ENCODE measurements around the gene RAI2.

The RAI2 gene

DNA sequence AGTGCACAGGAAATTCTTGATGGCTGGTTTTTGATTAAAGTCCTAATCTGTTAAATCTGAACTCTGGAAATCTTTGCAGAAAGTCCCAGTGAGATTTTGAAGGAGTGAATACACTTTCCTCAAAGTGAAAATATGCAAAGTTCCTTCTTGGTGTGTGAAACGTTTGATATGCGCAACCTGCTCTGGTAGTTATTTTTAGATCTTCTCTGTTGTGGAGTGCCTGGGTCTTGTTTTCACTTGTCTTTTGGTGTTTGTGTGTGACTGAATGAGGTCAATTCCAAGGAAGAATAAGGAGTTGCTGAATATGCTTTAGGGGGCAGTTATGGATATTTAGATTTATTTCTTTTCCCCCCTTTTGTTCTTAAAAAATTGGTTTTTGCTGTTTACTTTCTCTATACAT lies 82.1 kb downstream of the RAI2 start:
- no peak for DNase-seq

DNA sequence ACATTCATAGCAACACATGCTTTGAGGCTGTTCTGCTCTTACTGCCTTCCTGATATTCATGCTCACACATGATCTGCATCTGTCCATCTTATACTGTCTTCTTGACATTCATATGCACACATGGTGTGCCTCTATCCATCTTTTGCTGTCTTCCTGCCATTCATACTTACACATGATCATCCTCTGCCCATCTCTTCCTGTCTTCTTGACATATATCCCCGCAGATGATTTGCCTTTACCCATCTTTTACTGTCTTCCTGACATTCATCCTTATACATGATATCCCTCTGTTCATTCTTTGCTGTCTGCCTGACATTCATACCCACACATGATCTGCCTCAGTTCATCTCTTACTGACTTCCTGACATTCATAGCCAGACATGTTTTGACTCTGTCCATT lies 87.0 kb downstream of the RAI2 start:
- DNase-seq: no peak

DNA sequence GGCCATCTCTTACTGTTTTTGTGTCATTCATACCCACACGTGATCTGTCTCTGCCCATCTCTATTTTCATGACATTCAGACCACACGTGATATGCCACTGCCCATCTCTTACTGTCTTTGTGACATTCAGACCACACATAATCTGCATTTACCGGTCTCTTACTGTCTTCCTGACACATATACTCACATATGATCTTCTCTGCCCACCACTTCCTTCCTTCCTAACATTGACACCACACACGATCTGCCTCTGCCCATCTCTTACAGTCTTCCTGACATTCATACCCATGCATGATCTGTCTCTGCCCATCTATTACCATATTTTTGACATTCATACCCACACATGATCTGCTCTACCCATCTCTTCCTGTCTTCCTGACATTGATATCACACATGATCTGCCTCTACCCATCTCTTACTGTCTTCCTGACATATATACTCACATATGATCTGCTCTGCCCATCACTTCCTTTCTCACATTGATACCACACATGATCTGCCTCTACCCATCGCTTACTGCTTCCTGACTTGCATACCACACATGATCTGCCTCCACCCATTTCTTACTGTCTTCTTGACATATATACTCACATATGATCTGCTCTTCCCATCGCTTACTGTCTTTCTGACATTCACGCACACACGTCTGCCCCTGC lies 87.7 kb downstream of the RAI2 start:
- DNase-seq: no peak

DNA sequence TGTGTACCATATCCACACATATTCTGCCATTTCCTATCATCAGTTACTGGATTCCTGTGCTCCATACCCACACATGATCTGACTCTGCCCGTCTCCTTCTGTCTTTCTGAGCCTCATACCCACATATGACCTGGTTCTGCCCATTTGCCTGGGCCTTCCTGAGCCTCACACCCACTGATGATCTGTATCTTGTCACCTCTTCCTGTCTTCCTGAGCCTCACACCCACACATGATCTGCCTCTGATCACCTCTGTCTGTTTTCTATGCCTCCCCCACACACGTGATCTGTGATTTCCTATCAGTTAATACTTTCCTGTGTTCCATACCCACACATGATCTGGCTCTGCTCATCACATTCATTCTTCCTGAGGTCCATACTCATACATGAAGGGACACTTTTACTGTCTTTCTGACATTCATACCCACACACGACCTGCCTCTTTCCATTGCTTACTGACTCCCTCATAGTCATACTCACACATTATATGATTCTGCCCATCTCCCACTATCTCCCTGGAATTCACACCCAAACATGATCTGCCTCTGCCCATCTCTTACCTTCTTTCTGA lies 91.3 kb downstream of the RAI2 start:
- no peak for DNase-seq

DNA sequence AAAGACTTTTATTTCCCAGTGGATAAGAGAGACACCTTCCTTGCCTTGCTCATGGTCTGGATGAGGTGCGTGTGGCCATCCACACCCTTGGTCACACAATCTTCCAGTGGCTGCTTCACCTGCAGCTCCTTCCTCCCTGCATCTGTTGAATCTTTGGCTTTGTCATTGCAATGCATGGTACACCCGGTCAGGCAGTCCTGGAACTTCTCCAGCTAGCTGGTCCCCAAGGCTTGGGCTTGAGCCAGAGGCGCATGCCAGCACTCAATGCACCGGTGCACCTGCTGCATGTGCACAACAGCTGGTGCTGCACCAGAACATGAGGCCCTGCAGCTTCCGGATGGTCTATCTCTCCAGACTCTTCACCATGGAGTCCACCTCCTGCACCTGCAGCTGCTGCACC lies 92.1 kb downstream of the RAI2 start:
- DNase-seq: no peak

DNA sequence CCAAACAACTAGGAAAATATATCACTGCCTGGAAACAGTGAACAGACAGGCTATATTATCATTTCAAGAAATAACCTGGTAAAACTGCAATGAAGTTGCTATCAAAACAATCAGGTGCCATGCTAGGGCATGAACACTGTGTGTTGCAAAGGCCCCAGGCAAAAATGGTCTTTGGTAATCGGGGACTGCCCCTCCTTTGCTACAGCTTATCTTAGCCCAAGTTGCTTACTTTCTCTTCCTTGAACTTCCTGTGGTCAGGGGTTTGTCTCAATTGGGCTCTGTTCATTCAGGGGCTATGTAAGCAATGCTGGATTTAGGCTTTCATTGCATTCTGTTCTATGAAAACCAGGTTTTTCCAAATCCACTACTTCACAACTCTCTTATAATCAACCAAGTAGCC lies 93.4 kb downstream of the RAI2 start:
- no peak for DNase-seq

DNA sequence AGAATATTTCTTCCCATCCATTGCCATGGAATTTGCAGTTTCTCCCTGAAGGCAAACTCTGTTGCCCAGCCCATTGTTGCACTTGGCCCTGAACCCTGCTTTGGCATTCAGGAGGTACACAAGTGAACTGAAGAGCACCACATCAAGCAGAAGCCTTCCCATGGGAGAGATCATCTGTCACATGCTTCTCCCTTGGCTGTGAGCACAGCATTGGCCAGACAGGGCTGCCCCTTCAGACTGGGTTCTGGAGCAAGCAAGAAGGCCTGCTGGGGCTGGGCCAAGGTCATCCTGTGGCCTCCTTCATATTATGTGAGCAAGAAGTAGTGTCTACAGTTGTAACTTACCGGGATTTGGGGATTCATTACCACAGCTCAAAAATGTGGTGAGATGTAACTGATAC lies 101.1 kb downstream of the RAI2 start:
- no peak for DNase-seq

DNA sequence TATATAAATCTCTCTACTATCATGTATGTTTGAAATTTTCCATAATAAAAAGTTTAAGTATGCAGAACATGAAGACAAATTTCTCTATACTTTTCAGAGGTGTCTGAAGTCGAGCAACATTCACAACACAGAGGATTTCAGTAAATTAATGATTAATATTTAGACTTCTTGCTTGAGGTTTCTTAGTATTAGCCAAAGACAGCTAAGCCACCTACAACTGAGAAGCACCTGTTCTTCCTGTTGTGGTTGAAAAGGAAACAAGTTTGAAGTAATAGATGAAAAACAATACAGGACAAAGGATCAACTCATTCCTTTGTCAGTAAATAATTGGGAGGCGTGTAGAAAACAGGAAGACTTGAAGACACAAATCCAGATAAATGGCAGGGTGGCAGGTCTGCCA lies 102.7 kb downstream of the RAI2 start:
- no peak for DNase-seq

DNA sequence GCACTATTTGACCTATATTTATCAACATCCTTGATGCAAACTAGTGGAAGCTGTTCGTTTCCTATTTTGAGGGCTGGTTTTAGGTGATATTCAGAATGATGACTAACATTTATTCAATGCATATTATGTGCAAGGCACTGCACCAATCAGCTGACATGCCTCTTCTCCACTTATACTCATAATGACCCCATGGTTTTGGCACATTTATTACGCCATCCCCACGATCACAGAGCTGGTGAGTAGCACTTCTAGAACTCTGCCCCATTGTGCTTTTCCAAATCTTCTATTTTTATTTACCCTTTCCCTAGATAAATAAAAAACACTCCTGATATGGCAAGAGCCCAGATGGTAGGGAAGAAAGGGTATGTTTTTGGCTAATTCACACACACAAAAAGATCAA lies 110.7 kb downstream of the RAI2 start:
- DNase-seq: no peak
